GM12878 (cell line): ENCODE measurements around the gene CUL1. TPM values are rescaled to one million over a fixed set of nuclear protein-coding genes. Genes with fewer than 3 reads are reported as not detected.
A peak's percentile ranks its signal among the peaks of the same experiment; 100 is the strongest.

Experiments
- ATAC-seq: fragments of 200-7000 bp; cut with Tn5 transposase; 3 replicates; pipeline ENCODE4 v1.9.1; 2020; ENCODE audit warnings: mild to moderate bottlenecking, moderate library complexity
- BruUV-seq: library from RNA; stranded (reverse); fragments of 400-500 nt; replicated peaks from 2 replicates; lab custom pipeline; 2021; lab: Mats Ljungman, UMichigan
- CTCF ChIA-PET: fragments of 300-600 bp; sonication (Branson Sonifier 250); formaldehyde crosslinking; extraction: SDS; loops from one replicate; lab custom pipeline; 2021; ENCODE audit warnings: inconsistent platforms; lab: Yijun Ruan, JAX
- POLR2A ChIA-PET: fragments of 350-600 bp; formaldehyde crosslinking; extraction: SDS; loops from one replicate; lab custom pipeline; 2021; ENCODE audit warnings: inconsistent platforms; lab: Charles Lee
- RAD21 ChIA-PET: fragments of 300-600 bp; sonication (Branson Sonifier 250); formaldehyde crosslinking; loops from one replicate; lab custom pipeline; 2023; ENCODE audit warnings: antibody characterized with exemption; ENCODE audit not compliant: unreplicated experiment; lab: Charles Lee
- SMC1A ChIA-PET: fragments of 300-600 bp; sonication (Branson Sonifier 250); formaldehyde crosslinking; loops from one replicate; lab custom pipeline; 2023; ENCODE audit not compliant: unreplicated experiment, uncharacterized antibody; lab: Charles Lee
- DNase-seq: peaks from one replicate; pipeline ENCODE4 v3.0.0-alpha.2; 2011; ENCODE audit warnings: low read depth, low spot score
- FAIRE-seq: peaks from 3 replicates; lab custom pipeline; 2011; peaks lifted over from hg19 to GRCh38; lab: Jason Lieb, UNC
- H2AFZ ChIP-seq: 2 replicates; pipeline ENCODE4 v1.6.0; 2011; ENCODE audit warnings: low read depth, low read length, control low read depth; ENCODE audit not compliant: control insufficient read depth
- H3K27ac ChIP-seq: 2 replicates; pipeline ENCODE4 v1.5.1; 2011; ENCODE audit warnings: control low read depth; ENCODE audit not compliant: control insufficient read depth, insufficient read depth
- H3K27me3 ChIP-seq, 2 experiments: replicated peaks in 1 of 2; 2 replicates each; pipeline versions ENCODE4 v1.6.0 to v1.6.1; 2011; ENCODE audit warnings: low read length in 1 of 2; ENCODE audit not compliant: control insufficient read depth in 2 of 2, insufficient read depth in 2 of 2
- H3K36me3 ChIP-seq, 2 experiments: 2 replicates each; pipeline ENCODE4 v1.5.1; 2011; ENCODE audit warnings: low read length in 1 of 2; ENCODE audit not compliant: control insufficient read depth in 2 of 2, insufficient read depth in 2 of 2
- H3K4me1 ChIP-seq: 2 replicates; pipeline ENCODE4 v1.6.1; 2011; ENCODE audit warnings: mild to moderate bottlenecking, low read length, moderate library complexity, mixed read lengths; ENCODE audit not compliant: control insufficient read depth, insufficient read depth
- H3K4me2 ChIP-seq: 2 replicates; pipeline ENCODE4 v1.6.0; 2011; ENCODE audit warnings: control low read depth; ENCODE audit not compliant: control insufficient read depth, insufficient read depth
- H3K4me3 ChIP-seq: fragments of 200-600 bp; sonication (generic); 2 replicates; pipeline ENCODE4 v1.5.1; 2016
- H3K79me2 ChIP-seq: 2 replicates; pipeline ENCODE4 v1.6.0; 2011; ENCODE audit warnings: low read length; ENCODE audit not compliant: control insufficient read depth, insufficient read depth
- H3K9ac ChIP-seq: 2 replicates; pipeline ENCODE4 v1.8.0; 2011; ENCODE audit warnings: low read length, control low read depth, mixed read lengths; ENCODE audit not compliant: control insufficient read depth, insufficient read depth
- H3K9me3 ChIP-seq: replicated peaks from 3 replicates; pipeline ENCODE4 v1.5.1; 2011; ENCODE audit warnings: mild to moderate bottlenecking, low read length; ENCODE audit not compliant: control insufficient read depth, insufficient read depth
- H4K20me1 ChIP-seq: 2 replicates; pipeline ENCODE4 v1.6.0; 2011; ENCODE audit not compliant: control insufficient read depth, insufficient read depth
- BRCA1 ChIP-seq: IDR thresholded peaks from 2 replicates; pipeline ENCODE4 v1.6.1; 2011; ENCODE audit warnings: low read depth, low read length, improper control_type of control experiment
- CEBPB ChIP-seq, 2 experiments: fragments of 150-350 bp in 1 of 2; IDR thresholded peaks; 2 replicates each; pipeline ENCODE4 v1.6.1; 2012 to 2014; ENCODE audit warnings: low read depth in 2 of 2, low read length in 2 of 2, borderline replicate concordance in 1 of 2, inconsistent platforms in 1 of 2
- CTCF ChIP-seq, 3 experiments: IDR thresholded peaks in 2 of 3; conservative IDR thresholded peaks in 1 of 3; 2 replicates each; pipeline ENCODE4 v1.5.1; 2011; ENCODE audit warnings: low read depth in 3 of 3, low read length in 3 of 3, mild to moderate bottlenecking in 3 of 3, control low read depth in 2 of 3, moderate library complexity in 2 of 3, inconsistent platforms in 1 of 3, mixed read lengths in 1 of 3; ENCODE audit not compliant: control insufficient read depth in 2 of 3, insufficient read depth in 1 of 3; ENCODE audit errors: extremely low read depth in 1 of 3
- DPF2 ChIP-seq: fragments of 450-650 bp; IDR thresholded peaks from 2 replicates; pipeline ENCODE4 v1.6.1; 2017; ENCODE audit warnings: mild to moderate bottlenecking
- E4F1 ChIP-seq: fragments of 450-650 bp; IDR thresholded peaks from 2 replicates; pipeline ENCODE4 v1.6.1; 2018; ENCODE audit warnings: borderline replicate concordance, mild to moderate bottlenecking; ENCODE audit not compliant: partially characterized antibody
- FOXK2 ChIP-seq: fragments of 450-650 bp; IDR thresholded peaks from 2 replicates; pipeline ENCODE4 v1.6.1; 2017; ENCODE audit warnings: mild to moderate bottlenecking, moderate library complexity
- GATAD2B ChIP-seq: fragments of 450-650 bp; conservative IDR thresholded peaks from 2 replicates; pipeline ENCODE4 v1.6.1; 2017; ENCODE audit warnings: low read depth, mild to moderate bottlenecking, moderate library complexity
- HDAC6 ChIP-seq: fragments of 200-600 bp; sonication (generic); IDR thresholded peaks from one replicate; pipeline ENCODE4 v1.8.0; 2017; ENCODE audit warnings: antibody characterized with exemption; ENCODE audit not compliant: unreplicated experiment
- HSF1 ChIP-seq: fragments of 150-350 bp; IDR thresholded peaks from 2 replicates; pipeline ENCODE4 v1.6.1; 2014; ENCODE audit warnings: mild to moderate bottlenecking, low read depth, low read length
- IKZF2 ChIP-seq, 2 experiments: fragments of 450-650 bp; IDR thresholded peaks; 2 replicates each; pipeline ENCODE4 v1.6.1; 2017; ENCODE audit warnings: mild to moderate bottlenecking in 2 of 2, moderate library complexity in 2 of 2
- NR2C2 ChIP-seq: IDR thresholded peaks from 2 replicates; pipeline ENCODE4 v1.6.1; 2011; ENCODE audit warnings: borderline replicate concordance, low read depth; ENCODE audit not compliant: control insufficient read depth, insufficient read length
- POLR2A ChIP-seq: IDR thresholded peaks from 2 replicates; pipeline ENCODE4 v1.6.1; 2011; ENCODE audit warnings: low read depth, mild to moderate bottlenecking, low read length
- POLR2AphosphoS2 ChIP-seq: IDR thresholded peaks from 2 replicates; pipeline ENCODE4 v1.6.1; 2011; ENCODE audit warnings: low read depth, mild to moderate bottlenecking, low read length, improper control_type of control experiment, moderate library complexity
- RFX5 ChIP-seq: IDR thresholded peaks from 2 replicates; pipeline ENCODE4 v1.6.1; 2011; ENCODE audit warnings: low read depth, low read length, improper control_type of control experiment
- SP1 ChIP-seq: IDR thresholded peaks from one replicate; pipeline ENCODE4 v1.6.1; 2011; ENCODE audit warnings: low read depth, low read length
- SRF ChIP-seq, 2 experiments: IDR thresholded peaks; 2 replicates each; pipeline ENCODE4 v1.6.1; 2011; ENCODE audit warnings: low read depth in 2 of 2, low read length in 2 of 2, mild to moderate bottlenecking in 1 of 2, moderate library complexity in 1 of 2
- SUZ12 ChIP-seq: fragments of 200-600 bp; sonication (generic); IDR thresholded peaks from one replicate; pipeline ENCODE4 v1.6.1; 2018; ENCODE audit warnings: antibody characterized with exemption, mild to moderate bottlenecking; ENCODE audit not compliant: unreplicated experiment
- ZNF274 ChIP-seq: IDR thresholded peaks from one replicate; pipeline ENCODE4 v1.8.0; 2011; ENCODE audit not compliant: insufficient read length, insufficient read depth
- in situ Hi-C: fragments of 300-500 bp; cut with MboI; formaldehyde crosslinking; loops from 9 replicates; pipeline ENCODE4 v1.14.3; 2018; ENCODE audit warnings: mixed read lengths
- intact Hi-C: fragments of 100-400 bp; cut with micrococcal nuclease; formaldehyde crosslinking; loops from one replicate; pipeline ENCODE4 v1.14.2; 2022; ENCODE audit not compliant: unreplicated experiment
- polyA plus RNA-seq, 11 experiments: library from polyadenylated mRNA; depleted of rRNA in 4 of 11; unstranded in 6 of 11; stranded (reverse) in 5 of 11; fragments of >200 nt; fragmentation: Nextera tagmentation in 4 of 11; fragmentation: Illumina TruSeq in 1 of 11; extraction: Ambion mirVana in 4 of 11; extraction: Trizol in 1 of 11; gene quantifications; 1 replicate in 1 of 11; 2 replicates in 10 of 11; pipeline versions ENCODE4 v1.2.1 to v1.2.3, GENCODE V29; 2011 to 2016; ENCODE audit warnings: inconsistent platforms in 2 of 11, missing spikeins in 2 of 11, low read depth in 1 of 11
- total RNA-seq, 4 experiments: library from RNA; depleted of rRNA in 3 of 4; stranded (reverse); fragments of >200 nt in 3 of 4; fragmentation: Illumina TruSeq in 1 of 4; extraction: Trizol in 1 of 4; gene quantifications; 2 replicates each; pipeline versions ENCODE4 v1.2.1 to v1.2.3, GENCODE V29; 2013 to 2021

Gene CUL1
- total and polyA plus RNA-seq, 10 of the 15 experiments (the other 5 are each of a cell fraction or from before 2014, with no cell fraction given), result 13.3 to 63.9 (median 45.9) TPM

GRCh38 chr7:148763622-148764021 is 64.9 kb downstream of the CUL1 start:
- intact Hi-C loops, result no loop called here
- H3K27me3 ChIP-seq, result no peaks in the 10 kb centered on the region
- no peak overlapping the region for H2AFZ ChIP-seq
- no TSS peak for BruUV-seq
- H3K4me3 ChIP-seq, result no peak overlapping the region
- ChIA-PET SMC1A (no interaction called here), CTCF (interaction anchor here (1.1 to 1.8 kb wide), 2 partner anchors 27 to 188 kb away, joined by 3 to 4 read pairs; no protein-coding TSS in a partner anchor), POLR2A (no interaction called here), RAD21 (interaction anchor here (0.9 kb wide), 1 partner anchor 118 kb away, joined by 3 read pairs; no protein-coding TSS in a partner anchor)
- H3K79me2 ChIP-seq, result no peaks in the 10 kb centered on the region
- H3K9ac ChIP-seq, result no peak overlapping the region
- in situ Hi-C loops, result no loop called here
- no peak overlapping the region for H3K27ac ChIP-seq
- no peaks in the 10 kb centered on the region for H3K9me3 ChIP-seq
- no peaks in the 10 kb centered on the region for H4K20me1 ChIP-seq
- DNase-seq, result no peak
- peak; percentile 70 for FAIRE-seq
- H3K36me3 ChIP-seq, result peaks cover 5 to 24% of the 10 kb centered on the region in 2 experiments
- no peaks in the 10 kb centered on the region for H3K4me1 ChIP-seq
- ATAC-seq, result no peak
- H3K4me2 ChIP-seq, result no peak overlapping the region
- no peak for TF ChIP-seq SRF (IDR thresholded peaks at IDR 0.05; ENCODE audit: low read depth in 2 of 2, low read length in 2 of 2)
- TF ChIP-seq IKZF2 (IDR thresholded peaks at IDR 0.05), result no peak
- no peak for TF ChIP-seq POLR2AphosphoS2
- TF ChIP-seq E4F1, result no peak
- TF ChIP-seq CEBPB (IDR thresholded peaks at IDR 0.05; ENCODE audit: borderline replicate concordance in 1 of 2, low read depth in 2 of 2, low read length in 2 of 2), result no peak
- TF ChIP-seq POLR2A, result no peak
- no peak for TF ChIP-seq HSF1
- no peak for TF ChIP-seq FOXK2
- no peak for TF ChIP-seq ZNF274
- no peak for TF ChIP-seq SUZ12
- no peak for TF ChIP-seq RFX5
- TF ChIP-seq NR2C2, result no peak
- no peak for TF ChIP-seq HDAC6
- no peak for TF ChIP-seq BRCA1
- TF ChIP-seq GATAD2B, result no peak
- no peak for TF ChIP-seq CTCF (IDR thresholded peaks at IDR 0.05 in 2 of 3, conservative IDR thresholded peaks at IDR 0.05 in 1 of 3; ENCODE audit: control insufficient read depth in 2 of 3, extremely low read depth in 1 of 3, insufficient read depth in 1 of 3, low read depth in 3 of 3, low read length in 3 of 3)
- TF ChIP-seq SP1, result no peak
- no peak for TF ChIP-seq DPF2
